GM19023 (cell line): Measurements from ENCODE around the gene CHCT1.
"Not testable (repeated sequence)": the region's sequence is repeated elsewhere in the genome, so short reads cannot be mapped to it uniquely, and the experiment has no call there.

Source experiments
- ATAC-seq: cut with Tn5 transposase; IDR thresholded peaks from one replicate; pipeline ENCODE4 v1.9.1; 2021; ENCODE audit warnings: mild to moderate bottlenecking, moderate library complexity; ENCODE audit not compliant: unreplicated experiment

CHCT1 gene

DNA sequence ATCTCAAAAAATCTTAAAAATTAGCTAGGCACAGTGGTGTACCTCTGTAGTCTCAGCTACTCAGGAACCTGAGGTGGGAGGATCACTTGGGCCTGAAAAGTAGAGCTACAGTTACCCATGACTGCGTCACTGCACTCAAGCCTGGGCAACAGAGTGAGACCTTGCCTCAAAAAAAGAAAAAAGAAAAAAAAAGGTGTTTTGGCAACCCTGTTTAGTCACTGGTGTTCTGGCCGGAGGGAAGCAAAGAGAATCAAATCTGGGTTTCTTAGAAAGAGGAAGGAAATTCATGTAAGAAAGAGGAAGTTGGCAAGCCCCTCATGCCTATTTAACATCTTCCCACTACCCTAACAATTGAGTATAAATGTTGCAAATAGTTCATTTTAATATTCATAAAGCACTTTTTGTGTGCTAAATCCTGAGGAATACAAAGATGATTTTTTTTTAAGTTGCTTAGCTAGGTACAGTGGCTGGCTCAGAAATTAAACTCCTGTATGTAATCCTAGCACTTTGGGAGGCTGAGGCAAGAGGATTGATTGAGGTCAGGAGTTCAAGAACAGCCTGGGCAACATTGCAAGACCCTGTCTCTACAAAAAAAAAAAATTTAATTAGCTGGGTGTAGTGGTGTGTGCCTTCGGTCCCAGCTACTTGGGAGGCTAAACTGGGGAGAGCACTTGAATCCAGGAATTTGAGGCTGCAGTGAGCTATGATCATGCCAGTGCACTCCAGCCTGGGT is 23.9 kb upstream of the CHCT1 start:
- ATAC-seq, result no peak

- no peak for ATAC-seq
These were observed 20.5 kb upstream of the CHCT1 start for GRCh38 chr17:60401819-60402218.

GRCh38 chr17:60403523-60403810 is 18.8 kb upstream of the CHCT1 start:
- ATAC-seq, result no peak

DNA sequence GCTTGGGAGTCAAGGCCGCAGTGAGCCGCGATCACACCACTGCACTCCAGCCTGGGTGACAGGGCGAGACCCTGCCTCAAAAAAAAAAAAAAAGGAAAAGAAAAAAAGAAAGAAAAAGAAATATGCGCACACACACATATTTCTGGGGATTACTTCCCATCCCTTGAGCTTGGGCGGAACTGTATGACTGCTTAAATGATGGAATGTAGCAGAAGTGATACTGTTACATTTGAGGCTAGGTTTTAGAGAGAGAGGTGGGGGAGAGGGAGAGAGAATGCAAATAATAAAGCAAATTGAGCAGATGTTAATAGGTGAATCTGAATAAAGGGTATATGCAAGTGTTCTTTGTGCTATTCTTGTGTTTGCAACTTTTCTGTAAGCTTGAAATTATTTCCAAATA is 18.3 kb upstream of the CHCT1 start:
- no peak for ATAC-seq

- ATAC-seq, result no peak
These were observed 15.4 kb upstream of the CHCT1 start for GRCh38 chr17:60406887-60407286.

DNA sequence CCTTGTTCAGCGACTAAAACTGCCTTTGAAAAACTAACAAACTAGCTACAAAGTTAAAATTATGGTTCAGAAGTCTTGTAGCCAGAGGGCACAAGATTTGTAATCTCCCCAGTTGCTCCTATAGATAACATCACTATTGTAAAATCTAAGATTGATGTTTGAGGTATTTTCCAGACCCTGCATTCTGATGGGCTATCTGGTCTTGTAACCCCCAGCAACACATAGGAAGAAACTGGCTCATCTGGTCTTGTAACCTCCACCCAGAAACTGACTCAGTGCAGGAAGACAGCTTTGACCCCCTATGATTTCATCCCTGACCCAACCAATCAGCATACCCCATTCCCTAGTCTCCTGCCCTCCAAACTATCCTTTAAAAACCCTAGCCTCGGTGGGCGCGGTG is 12.3 kb upstream of the CHCT1 start:
- ATAC-seq, result no peak

GRCh38 chr17:60412701-60413100 is 9.6 kb upstream of the CHCT1 start:
- ATAC-seq, result no peak

GRCh38 chr17:60415146-60415545 is 7.1 kb upstream of the CHCT1 start:
- ATAC-seq, result no peak

- ATAC-seq, result no peak
These were observed 5.8 kb upstream of the CHCT1 start for GRCh38 chr17:60416368-60416925.

- ATAC-seq, result not testable (repeated sequence)
These were observed 3.3 kb upstream of the CHCT1 start for GRCh38 chr17:60419003-60419402.

DNA sequence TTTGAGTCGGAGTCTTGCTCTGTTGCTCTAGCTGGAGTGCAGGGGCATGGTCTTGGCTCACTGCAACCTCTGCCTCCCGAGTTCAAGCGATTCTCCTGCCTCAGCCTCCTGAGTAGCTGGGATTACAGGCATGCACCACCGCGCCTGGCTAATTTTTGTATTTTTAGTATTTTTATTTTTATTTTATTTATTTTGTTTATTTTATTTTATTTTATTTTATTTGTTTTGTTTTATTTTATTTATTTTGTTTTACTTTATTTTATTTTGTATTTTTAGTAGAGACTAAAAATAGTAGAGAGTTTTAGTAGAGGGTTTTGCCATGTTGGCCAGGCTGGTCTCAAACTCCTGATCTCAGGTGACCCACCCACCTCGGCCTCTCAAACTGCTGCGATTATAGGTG is 2.4 kb upstream of the CHCT1 start:
- ATAC-seq, result not testable (repeated sequence)

DNA sequence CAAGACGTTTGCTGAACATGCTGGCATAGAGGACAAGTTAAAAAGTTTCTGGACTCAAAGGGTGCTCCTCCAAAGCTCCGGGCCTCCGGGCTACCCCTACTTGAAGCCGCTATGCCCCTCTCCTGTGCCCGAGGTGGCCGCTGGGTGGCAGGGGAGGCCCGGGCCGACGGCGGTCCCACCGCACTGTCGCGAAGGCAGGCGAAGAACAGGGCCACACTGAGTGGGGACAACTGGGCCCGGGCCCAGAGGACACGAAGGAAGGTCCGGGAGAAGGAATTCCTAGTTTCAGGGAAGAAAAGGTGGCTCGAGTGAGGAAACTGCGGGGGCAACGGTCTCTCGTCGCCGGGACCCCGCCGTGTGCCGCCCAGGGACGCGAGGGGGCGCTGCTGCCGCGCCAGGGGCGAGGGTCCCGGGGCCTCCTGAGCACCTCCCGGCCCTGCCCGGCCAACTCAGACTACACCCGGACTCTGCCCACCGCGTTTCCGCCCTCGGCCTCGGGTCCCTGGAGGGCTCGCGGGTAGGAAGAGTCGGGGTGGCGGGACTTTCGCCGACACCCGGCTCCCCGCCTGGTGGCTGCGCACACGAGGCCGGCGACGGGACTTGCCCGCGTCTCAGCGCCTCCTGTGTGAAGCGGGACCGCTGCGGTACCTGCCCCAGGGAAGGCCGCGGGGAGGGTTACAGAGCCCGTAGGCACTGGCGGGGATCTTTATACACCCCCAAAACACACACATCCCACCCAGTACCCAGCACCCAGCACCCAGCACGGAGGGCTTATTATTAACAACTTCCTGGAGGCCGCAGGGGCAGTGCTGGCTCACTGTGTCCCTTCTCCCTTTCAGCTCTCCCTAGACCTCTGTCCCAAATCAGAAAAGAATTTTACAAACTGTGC is 772 bp upstream of the CHCT1 start:
- ATAC-seq, result peak; percentile 82

DNA sequence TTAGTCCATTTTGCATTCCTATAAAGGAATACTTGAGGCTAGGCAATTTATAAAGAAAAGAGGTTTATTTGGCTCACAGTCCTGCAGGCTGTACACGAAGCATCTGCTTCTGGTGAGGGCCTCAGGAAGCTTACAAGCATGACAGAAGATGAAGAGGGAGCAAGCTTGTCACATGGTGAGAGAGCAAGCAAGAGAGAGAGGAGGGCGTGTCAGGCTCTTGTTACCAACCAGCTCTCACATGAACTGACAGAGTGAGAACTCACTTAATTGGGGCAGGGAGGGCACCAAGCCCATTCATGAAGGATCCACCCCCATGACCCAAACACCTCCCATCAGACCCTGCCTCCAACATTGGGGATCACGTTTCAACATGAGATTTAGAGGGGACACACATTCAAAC is 1.6 kb downstream of the CHCT1 start:
- no peak for ATAC-seq

- no peak for ATAC-seq
These were observed 3.3 kb downstream of the CHCT1 start for GRCh38 chr17:60425626-60426025.

DNA sequence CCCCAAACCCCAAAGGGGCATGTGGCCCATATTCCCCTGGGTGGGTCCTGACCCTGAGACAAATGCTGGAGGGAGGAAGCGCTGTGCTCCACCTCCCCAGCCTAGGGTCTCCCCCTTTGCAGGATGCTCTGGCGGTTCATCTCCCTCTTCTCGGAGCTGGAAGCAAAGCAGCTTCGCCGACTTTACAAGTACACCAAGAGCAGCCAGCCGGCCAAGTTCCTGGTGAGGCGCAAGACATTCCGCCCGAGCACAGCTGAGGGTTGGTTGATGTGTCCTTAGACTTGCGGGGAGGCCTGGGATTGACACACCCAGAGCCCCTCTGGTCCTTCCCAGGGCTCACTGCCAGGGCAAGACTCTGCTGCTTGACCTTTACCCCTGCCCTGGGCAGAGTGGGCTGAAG is 4.3 kb downstream of the CHCT1 start:
- no peak for ATAC-seq

DNA sequence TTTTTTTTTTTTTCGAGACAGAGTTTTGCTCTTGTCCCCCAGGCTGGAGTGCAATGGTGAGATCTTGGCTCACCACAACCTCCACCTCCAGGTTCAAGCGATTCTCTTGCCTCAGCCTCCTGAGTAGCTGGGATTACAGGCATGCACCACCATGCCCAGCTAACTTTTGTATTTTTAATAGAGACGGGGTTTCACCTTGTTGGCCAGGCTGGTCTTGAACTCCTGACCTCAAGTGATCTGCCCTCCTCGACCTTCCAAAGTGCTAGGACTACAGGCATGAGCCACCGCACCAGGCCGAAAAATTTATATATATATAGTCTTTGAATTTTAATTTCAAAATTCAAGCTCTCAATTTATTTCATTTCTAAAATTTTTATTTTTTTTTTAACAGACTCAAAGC is 6.2 kb downstream of the CHCT1 start:
- ATAC-seq, result not testable (repeated sequence)

GRCh38 chr17:60430561-60430960 is 8.3 kb downstream of the CHCT1 start:
- ATAC-seq, result not testable (repeated sequence)

DNA sequence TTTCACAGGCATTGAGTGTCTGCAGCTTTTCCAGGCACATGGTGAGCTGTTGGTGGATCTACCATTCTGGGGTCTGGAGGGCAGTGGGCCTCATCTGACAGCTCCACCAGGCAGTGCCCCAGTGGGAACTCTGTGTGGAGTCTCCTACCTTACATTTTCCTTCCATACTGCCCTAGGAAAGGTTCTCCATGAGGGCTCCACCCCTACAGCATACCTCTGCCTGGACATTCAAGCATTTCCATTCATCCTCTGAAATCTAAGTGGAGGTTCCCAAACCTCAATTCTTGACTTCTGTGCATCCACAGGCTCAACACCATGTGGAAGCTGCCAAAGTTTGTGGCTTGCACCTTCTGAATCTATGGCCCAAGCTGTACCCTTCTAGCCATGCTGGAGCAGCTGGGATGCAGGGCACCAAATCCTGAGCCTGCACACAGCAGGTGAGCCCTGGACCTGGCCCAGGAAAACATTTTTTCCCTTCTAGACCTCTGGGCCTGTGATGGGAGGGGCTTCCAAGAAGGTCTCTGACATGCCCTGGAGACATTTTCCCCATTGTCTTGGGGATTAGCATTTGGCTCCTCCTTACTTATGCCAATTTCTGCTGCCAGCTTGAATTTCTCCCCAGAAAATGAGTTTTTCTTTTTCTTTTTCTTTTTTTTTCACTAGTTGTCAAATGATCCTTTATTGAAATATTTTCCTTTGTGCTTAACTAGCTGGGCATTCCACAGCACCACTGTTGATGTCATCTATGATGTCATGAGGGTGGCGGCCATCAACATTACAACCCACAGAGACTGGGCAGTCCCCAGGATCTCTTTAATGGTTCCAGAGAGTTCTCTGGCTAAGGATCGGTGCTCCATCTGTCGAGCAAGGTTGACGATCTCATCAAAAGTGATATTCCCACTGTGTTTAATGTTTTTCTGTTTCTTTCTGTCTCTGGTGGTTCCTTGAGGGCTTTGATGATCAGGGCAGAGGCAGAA is 11.0 kb downstream of the CHCT1 start:
- not testable (repeated sequence) for ATAC-seq

DNA sequence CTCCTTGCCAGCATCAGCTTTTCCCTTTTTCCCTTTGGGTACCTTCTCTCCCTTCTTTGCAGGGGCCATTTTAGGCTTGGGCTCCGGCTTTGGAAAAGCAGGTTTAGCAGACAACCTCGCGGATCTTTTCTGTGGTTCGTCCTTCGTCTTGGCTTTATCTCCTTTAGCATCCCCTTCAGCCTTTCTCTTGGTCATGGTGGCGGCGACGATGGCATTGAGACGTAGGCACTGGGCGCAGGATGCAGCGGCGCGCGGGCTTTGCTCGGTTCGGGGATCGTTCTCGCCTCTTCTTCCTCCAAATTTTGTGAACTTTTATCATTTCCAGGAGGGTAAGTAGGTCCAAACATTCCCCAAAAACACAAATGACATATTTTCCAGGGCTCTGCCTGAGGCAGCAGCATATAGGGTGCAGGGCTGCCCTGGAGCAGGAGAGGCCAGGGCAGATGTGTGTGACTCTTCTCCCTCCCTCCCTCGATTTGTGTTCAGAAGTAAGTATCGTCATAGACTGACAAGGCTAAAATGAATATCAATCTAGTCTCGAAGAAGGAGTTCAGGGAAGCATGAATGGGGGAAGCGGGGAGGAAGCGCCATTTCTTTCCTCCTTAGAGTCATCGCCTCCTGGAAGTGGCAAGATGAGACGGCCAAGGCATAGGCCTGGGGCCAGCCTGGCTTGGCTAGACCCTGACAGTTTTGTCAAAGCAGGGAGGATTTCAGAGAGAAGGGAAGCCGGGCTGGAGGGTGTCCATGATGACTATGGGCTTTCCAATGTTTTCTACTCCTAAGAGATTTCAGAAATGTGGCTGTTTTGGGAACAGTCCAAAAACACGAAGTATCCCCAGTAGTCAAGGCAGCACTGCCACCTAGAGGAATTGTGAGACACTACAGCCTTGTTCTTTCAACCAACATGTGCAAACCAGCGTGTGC is 13.2 kb downstream of the CHCT1 start:
- no peak for ATAC-seq

DNA sequence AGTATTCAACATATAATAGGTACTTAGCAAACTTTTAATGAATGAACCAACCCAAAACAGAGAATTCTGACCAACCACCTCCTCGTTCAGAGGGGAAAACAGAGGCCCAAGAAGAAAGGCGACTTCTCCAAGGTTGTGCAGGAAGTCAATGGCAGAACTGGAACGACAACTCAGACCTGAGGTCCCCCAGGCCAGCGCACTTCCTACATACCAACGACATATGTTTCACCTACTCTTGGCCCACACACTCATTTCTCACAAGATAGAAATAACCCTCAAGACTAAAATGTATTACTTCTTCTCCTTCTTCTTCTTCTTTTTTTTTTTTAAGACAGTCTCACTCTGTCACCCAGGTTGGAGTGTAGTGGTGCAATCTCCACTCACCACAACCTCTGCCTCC is 14.4 kb downstream of the CHCT1 start:
- ATAC-seq, result no peak
